Thoracic aorta (tissue), 2 donors: Measurements from ENCODE around the gene PHETA1. TPM values are rescaled to one million over a fixed set of nuclear protein-coding genes. Genes with fewer than 3 reads are reported as not detected.
"Not testable (repeated sequence)": the region's sequence is repeated elsewhere in the genome, so short reads cannot be mapped to it uniquely, and the experiment has no call there.

Experiments used
- ATAC-seq: fragments of 150-250 bp; one replicate; pipeline ENCODE4 v1.8.0; 2017; ENCODE audit warnings: low read depth; ENCODE audit not compliant: insufficient number of reproducible peaks, low FRiP score
- DNase-seq: peaks from one replicate; pipeline ENCODE4 v3.0.0-alpha.2; 2020; ENCODE audit warnings: low spot score
- H3K27ac ChIP-seq, 2 donors: fragments of 200-600 bp; sonication (generic); 1 replicate in 1 of 2; 2 replicates in 1 of 2; pipeline ENCODE4 v1.5.1; 2016; ENCODE audit warnings: mild to moderate bottlenecking in 2 of 2, moderate library complexity in 2 of 2
- H3K27me3 ChIP-seq: fragments of 200-600 bp; sonication (generic); replicated peaks from 2 replicates; pipeline ENCODE4 v1.6.0; 2016; ENCODE audit warnings: mild to moderate bottlenecking; ENCODE audit not compliant: insufficient read depth
- H3K36me3 ChIP-seq: fragments of 200-600 bp; sonication (generic); one replicate; pipeline ENCODE4 v1.5.1; 2016
- H3K4me1 ChIP-seq, 2 donors: fragments of 200-600 bp; sonication (generic); 1 replicate in 1 of 2; 2 replicates in 1 of 2; pipeline versions ENCODE4 v1.5.1 to v1.6.0; 2016; ENCODE audit warnings: low read depth in 2 of 2, mild to moderate bottlenecking in 1 of 2; ENCODE audit not compliant: control insufficient read depth in 1 of 2
- H3K4me3 ChIP-seq: fragments of 200-600 bp; sonication (generic); 2 replicates; pipeline ENCODE4 v1.5.1; 2016; ENCODE audit warnings: mild to moderate bottlenecking
- H3K9me3 ChIP-seq: fragments of 200-600 bp; sonication (generic); 2 replicates; pipeline ENCODE4 v1.5.1; 2016
- total RNA-seq, 2 donors: library from RNA; depleted of rRNA; stranded (reverse); fragments of >200 nt; gene quantifications; one replicate each; pipeline versions ENCODE4 v1.1.0 to v1.2.3, GENCODE V29; 2016
- TF ChIP-seq, protein P1 (sequence below): fragments of 200-600 bp; sonication (generic); IDR thresholded peaks from one replicate; pipeline ENCODE4 v1.5.1; 2019; ENCODE audit warnings: antibody characterized with exemption

Gene PHETA1
- total RNA-seq, 2 donors from 2014 or later, result 12.6 to 14.7 TPM

GRCh38 chr12:111341426-111342065, 27.3 kb downstream of the PHETA1 start:
- Histone ChIP-seq H3K9me3 (peaks cover 4% of the 10 kb centered on the region), H3K36me3 (no peaks in the 10 kb centered on the region), H3K4me1 (no peaks in the 10 kb centered on the region), H3K27me3 (no peaks in the 10 kb centered on the region), H3K27ac (no peak overlapping the region), H3K4me3 (no peak overlapping the region)
- TF ChIP-seq, protein P1, sequence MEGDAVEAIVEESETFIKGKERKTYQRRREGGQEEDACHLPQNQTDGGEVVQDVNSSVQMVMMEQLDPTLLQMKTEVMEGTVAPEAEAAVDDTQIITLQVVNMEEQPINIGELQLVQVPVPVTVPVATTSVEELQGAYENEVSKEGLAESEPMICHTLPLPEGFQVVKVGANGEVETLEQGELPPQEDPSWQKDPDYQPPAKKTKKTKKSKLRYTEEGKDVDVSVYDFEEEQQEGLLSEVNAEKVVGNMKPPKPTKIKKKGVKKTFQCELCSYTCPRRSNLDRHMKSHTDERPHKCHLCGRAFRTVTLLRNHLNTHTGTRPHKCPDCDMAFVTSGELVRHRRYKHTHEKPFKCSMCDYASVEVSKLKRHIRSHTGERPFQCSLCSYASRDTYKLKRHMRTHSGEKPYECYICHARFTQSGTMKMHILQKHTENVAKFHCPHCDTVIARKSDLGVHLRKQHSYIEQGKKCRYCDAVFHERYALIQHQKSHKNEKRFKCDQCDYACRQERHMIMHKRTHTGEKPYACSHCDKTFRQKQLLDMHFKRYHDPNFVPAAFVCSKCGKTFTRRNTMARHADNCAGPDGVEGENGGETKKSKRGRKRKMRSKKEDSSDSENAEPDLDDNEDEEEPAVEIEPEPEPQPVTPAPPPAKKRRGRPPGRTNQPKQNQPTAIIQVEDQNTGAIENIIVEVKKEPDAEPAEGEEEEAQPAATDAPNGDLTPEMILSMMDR, result no peak
- DNase-seq, result no peak
- ATAC-seq, result no peak

DNA sequence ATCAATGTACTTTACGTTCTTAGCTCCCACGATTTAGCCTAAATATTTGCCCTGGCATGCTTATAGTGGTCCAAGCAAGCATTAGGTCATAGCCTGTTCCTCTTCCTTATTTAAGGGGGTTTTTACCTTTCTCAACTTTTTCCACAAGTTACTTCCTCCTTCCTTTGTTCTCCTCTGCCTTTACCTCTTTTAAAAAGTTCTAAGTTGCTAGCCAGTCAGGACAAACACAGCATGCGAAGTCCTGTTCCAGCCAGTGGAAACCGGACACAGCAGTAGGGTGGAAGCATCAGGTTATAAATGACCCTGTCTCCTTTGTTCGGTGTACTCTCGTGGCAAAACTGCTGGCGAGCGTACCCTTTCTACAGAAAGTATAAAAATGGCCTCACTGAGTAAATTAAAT, 28.2 kb downstream of the PHETA1 start:
- H3K36me3 ChIP-seq, DNase-seq, H3K27me3 ChIP-seq, ATAC-seq, H3K4me3 ChIP-seq, H3K27ac ChIP-seq, H3K4me1 ChIP-seq, H3K9me3 ChIP-seq: not testable (repeated sequence)

GRCh38 chr12:111340231-111340630, 28.7 kb downstream of the PHETA1 start:
- Histone ChIP-seq H3K36me3 (no peaks in the 10 kb centered on the region), H3K27ac (no peak overlapping the region), H3K27me3 (no peaks in the 10 kb centered on the region), H3K9me3 (peaks cover 4% of the 10 kb centered on the region), H3K4me3 (no peak overlapping the region), H3K4me1 (no peaks in the 10 kb centered on the region)
- no peak for DNase-seq
- TF ChIP-seq, protein P1, result no peak
- ATAC-seq, result no peak

DNA sequence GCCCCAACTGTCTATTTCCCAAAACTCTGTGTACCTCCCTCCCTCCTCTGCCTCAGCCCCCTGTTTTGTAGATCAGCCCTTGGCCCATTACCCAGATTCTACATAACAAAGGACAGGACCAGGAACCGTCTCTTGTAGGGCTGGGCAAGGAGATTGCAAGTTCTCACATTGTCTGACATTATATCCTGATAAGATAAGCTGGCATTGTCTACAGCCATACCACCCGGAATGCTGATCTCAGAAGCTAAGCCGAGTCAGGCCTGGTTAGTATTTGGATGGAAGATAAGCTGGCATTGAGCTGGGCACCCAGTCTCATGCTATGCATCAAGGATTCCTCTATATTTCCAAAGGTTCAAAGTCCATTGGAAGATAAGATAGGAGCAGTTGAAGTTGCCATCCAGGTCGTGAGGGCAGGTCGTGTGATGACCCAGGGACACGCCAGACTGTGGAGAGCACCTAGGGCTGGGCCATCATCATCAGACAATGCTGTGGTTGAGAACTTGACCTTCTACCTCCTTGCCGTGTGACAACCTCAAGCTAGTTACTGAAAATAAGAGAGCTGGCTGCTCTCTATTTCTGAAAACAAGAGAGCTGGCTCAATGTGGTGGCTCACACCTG, 29.5 kb downstream of the PHETA1 start:
- Histone ChIP-seq H3K27me3 (no peaks in the 10 kb centered on the region), H3K9me3 (peaks cover 4% of the 10 kb centered on the region), H3K4me1 (no peaks in the 10 kb centered on the region), H3K4me3 (no peak overlapping the region), H3K36me3 (no peaks in the 10 kb centered on the region), H3K27ac (no peak overlapping the region)
- no peak for DNase-seq
- ATAC-seq, result no peak
- TF ChIP-seq, protein P1, result no peak

- no peak for ATAC-seq
- no peak for DNase-seq
- H3K27me3 ChIP-seq, result no peaks in the 10 kb centered on the region
- no peak overlapping the region for H3K27ac ChIP-seq
- TF ChIP-seq, protein P1, result no peak
- no peak overlapping the region for H3K4me3 ChIP-seq
- H3K4me1 ChIP-seq, result no peaks in the 10 kb centered on the region
- H3K36me3 ChIP-seq, result no peaks in the 10 kb centered on the region
- H3K9me3 ChIP-seq, result peaks cover 2% of the 10 kb centered on the region
Measured at GRCh38 chr12:111338096-111338495, 30.8 kb downstream of the PHETA1 start.
